GM19328 (cell line): ENCODE data around the gene PPCDC.

Experiments used
- ATAC-seq: cut with Tn5 transposase; IDR thresholded peaks from one replicate; pipeline ENCODE4 v1.9.1; 2021; ENCODE audit warnings: mild to moderate bottlenecking, moderate library complexity; ENCODE audit not compliant: unreplicated experiment

PPCDC gene

GRCh38 chr15:75008629-75009326 is 14.6 kb upstream of the PPCDC start:
- peak; percentile 83 for ATAC-seq

- ATAC-seq = no peak
These were observed 7.0 kb upstream of the PPCDC start for GRCh38 chr15:75016431-75016830.

GRCh38 chr15:75019916-75020315 is 3.5 kb upstream of the PPCDC start:
- no peak for ATAC-seq

- ATAC-seq = no peak
These were observed 2.0 kb upstream of the PPCDC start for GRCh38 chr15:75021341-75021740.

DNA sequence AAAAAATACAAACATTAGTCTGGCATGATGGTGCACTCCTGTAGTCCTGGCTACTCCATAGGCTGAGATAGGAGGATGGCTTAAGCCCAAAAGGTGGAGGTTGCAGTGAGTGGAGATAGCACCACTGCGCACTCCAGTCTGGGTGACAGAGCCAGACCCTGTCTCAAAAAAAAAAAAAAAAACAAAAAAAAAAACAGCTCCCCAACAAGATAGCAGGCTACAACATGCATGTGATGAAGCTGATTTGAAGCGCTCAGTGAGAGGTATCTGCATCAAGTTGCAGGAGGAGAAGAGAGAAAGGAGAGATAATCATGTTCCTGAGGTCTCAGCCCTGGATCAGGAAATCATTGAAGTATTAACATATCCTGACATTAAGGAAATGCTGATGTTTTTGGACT is 608 bp upstream of the PPCDC start:
- ATAC-seq = no peak

GRCh38 chr15:75023872-75024636 is 664 bp downstream of the PPCDC start:
- no peak for ATAC-seq

DNA sequence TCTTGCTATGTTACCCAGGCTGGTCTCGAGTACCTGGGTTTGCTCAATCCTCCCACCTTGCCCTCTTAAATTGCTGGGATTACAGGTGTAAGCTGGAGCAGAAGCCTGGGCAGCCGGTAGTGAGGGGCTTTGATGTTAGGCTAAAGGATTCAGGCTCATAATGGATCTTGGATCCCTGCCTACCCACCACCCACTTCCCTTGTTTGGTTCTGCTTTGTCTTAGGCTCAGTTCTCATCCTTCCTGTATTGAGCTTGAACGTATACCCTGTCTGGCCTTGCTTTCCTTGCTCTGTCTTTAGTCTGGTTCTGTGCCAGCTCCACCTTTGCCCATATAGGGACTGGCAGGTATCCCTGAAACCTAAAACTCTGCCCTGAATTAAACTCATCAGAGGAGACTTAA is 1.7 kb downstream of the PPCDC start:
- ATAC-seq = no peak

GRCh38 chr15:75025548-75026260 is 2.3 kb downstream of the PPCDC start:
- ATAC-seq = no peak

- ATAC-seq = no peak
These were observed 4.2 kb downstream of the PPCDC start for GRCh38 chr15:75027551-75027950.

DNA sequence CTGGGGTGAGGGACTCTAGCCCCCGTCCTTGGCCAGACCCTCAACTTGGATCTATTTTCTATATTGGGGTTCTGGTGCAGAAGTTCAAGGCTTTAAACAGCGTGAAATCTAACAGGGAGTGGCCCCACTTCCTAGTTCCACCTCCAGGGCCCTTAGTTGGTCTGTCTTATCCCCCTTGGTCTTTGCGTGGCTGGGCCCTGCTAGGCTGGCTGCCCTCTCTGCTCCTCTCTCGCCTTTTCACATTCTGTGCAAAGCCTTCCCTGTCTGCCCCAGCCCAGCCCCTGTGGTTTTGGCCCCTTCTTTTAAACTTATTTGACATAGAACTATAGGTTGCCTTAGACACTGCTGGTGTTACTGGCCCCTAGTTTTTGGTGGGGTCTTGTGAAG is 5.6 kb downstream of the PPCDC start:
- no peak for ATAC-seq

DNA sequence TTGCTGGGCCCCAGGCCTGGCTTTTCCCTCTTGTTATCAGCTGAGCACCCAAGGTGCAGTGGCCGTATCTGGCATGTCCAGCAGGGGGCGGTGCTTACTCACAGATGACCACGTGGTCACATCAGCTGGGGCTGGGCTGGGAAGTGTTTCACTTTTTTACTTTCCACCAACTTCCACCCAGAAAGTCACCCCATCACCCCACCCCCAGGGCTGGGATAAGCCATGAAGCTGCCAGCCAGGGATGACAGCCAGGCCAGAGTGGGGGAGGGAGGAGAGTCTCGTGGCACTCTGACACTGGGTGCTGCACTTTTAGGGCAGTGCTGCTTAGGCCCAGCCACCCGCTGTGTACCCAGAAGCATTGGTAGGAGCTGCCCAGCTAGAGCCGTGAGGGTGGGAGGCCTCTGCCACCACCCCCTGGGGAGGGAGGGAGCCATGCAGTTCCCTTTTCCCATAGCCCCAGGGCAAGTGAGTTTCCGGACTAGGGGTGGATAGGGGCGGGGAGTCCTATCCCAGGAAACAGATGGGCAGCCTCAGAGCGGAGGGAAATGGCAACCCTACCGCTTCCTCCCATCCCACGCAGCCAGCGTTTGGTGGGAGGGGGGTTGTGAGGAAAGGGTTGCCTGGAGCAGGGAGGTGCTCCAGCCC is 6.1 kb downstream of the PPCDC start:
- ATAC-seq = no peak

- no peak for ATAC-seq
These were observed 6.6 kb downstream of the PPCDC start for GRCh38 chr15:75030023-75030413.

DNA sequence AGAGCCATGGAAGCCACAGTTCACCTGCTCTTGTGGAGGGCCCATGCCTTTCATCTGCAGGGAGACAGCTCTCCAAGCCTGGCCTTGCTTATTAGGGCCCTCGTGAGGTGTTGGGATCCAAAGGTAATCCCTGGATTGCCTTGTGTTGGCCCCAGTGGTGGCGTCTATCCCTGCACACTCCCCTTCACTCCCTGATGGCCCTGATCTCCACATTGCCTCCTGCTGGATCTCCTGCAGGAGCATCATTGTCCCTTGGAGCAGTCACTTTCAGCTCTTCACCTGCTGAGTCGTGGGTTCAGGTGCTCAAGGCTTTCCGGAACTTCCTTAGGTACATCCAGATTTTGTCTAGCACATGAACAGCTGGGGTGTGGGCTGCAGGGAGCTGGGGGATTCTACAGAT is 7.0 kb downstream of the PPCDC start:
- no peak for ATAC-seq

DNA sequence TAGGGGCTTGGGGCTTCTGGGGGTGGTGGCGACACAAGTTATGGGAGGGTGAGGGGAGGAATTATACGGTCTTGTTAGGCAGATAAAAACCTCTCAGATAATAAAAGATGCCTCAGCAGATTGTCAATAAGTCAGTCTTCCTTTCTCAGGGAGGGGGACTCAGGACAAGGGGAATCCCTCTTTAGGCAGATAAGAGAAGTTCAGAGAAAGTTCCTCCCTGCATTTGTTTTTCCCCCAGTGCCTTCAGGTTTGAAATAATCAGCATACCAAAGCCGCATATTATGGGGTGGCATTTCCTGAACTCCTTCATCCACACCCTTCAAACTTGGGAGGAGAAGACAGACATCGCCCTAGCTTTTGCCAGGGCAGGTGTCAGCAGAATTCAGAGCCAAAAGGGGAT is 8.5 kb downstream of the PPCDC start:
- ATAC-seq = no peak

DNA sequence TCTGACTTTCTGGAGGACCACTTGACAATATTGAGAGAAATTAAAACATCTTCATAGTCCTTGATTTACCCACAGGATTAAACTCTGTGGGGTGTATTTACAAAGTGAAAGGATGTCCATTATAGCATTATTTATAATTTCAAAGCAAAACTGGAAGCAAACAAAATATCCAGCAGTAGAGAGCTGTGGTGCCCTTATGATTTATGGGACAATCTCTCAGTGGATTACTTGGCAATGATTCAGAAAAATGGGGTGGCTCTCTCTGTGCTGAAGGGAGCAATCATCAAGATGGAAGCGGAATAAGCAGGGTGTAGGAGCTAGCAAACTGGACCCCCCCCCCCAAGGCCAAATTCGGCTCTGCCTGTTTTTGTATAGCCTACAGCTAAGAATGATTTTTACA is 9.0 kb downstream of the PPCDC start:
- no peak for ATAC-seq

DNA sequence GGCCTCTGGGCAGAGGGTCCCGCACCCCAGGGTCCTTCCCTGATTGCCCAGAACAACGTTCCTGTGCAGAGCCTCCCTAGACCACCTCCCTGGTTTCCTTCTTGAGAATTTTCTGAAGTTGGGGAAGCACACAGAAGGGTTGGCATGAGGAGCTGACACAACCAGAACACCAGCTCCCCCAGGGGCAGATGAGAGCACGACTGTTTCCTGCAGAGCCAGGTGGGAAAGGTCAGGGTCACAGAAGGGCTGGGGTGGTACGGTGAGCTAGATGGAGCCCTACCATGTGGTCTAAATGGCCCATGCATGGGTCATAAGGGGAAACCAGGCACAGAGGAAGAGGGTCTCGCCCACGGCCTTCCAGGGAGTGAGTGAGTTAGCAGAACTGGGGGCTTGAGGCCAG is 10.4 kb downstream of the PPCDC start:
- ATAC-seq = no peak

GRCh38 chr15:75034615-75035014 is 11.2 kb downstream of the PPCDC start:
- ATAC-seq = no peak

DNA sequence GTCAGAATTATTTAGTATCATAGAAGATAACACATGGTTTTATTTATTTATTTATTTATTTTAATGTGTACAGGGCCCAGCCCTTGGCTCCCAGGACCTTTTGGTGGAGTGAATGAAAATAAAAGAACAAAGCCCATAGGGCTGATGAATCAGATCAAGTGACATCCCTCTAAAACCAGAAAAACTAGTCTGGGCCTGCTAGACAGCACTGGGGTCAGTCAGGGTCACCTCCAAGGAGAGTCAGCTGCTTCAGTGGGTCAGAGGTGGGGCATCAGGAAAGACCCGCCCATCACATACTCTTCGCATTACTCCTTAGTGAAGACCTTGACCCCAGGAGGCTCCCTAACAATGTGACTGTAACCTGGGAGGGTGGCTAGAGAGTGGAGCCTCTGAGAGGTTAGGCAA is 12.8 kb downstream of the PPCDC start:
- no peak for ATAC-seq

GRCh38 chr15:75037685-75038084 is 14.3 kb downstream of the PPCDC start:
- no peak for ATAC-seq

DNA sequence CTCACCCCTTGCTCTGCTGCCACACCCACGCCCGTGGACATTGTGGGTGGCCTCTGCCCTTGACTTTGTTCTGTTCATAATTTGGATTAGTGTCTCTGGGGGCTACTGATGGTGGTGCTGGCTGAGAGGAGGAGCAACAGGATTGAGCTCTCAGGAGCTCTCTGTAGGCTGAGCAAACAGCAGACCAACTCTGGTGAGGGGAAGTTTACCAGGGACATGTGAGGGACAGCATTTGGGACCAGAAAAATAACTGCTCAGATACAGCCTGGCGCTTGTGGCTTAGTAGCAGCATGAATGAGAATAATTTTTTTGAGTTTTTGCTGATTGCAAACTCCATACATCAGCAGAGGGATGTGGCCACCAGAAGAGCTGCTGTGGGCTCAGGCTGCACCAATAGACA is 14.8 kb downstream of the PPCDC start:
- ATAC-seq = no peak

DNA sequence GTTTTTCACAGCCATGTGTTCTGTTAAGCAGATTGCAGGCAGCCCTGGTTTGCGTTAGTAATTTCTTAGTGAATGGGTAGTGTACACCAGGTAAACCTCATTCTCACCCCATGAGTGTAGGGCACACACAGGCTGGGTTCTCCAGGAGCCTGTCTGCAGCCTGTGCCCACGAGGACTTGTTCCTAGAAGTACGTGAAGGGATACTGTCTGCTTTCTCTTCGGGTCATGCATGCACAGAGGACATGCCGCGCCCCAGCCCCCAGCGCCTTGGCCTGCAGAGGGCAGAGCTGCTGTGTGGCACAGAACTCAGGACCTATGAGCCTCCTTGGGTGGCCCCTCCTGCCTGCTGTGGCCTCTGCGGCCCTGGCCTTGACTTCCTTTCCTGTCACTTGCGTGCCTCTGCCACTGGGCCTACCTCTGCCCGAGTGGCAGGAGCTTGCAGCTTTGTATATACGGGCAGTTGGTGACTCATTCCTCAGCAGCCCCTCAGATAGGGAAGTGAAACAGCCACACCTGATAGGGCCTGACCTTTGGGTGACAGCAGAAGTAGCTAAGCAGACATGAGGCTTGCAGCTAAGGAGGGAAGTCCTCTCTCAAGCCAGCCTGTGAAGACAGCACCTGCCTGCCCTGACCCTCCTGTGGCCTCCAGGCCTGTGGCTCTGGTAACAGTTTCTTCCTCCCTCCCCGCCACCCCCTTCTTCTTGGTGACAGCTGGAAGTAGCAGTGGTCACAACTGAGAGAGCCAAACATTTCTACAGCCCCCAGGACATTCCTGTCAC is 19.5 kb downstream of the PPCDC start:
- ATAC-seq = peak; percentile 61
